Uterus (tissue), 2 donors: ENCODE results near the gene CEBPG.

ENCODE experiments used
- CTCF ChIP-seq, 4 experiments: fragments of 200-600 bp in 2 of 4; fragments of 450-650 bp in 2 of 4; sonication (generic) in 2 of 4; IDR thresholded peaks; one replicate each; pipeline ENCODE4 v1.5.1; 2016 to 2019; ENCODE audit warnings: antibody characterized with exemption in 4 of 4, mild to moderate bottlenecking in 2 of 4, moderate library complexity in 1 of 4
- POLR2A ChIP-seq, 2 donors: fragments of 450-650 bp; IDR thresholded peaks; one replicate each; pipeline ENCODE4 v1.6.1; 2016; ENCODE audit warnings: antibody characterized with exemption in 2 of 2, mild to moderate bottlenecking in 1 of 2, moderate library complexity in 1 of 2

DNA sequence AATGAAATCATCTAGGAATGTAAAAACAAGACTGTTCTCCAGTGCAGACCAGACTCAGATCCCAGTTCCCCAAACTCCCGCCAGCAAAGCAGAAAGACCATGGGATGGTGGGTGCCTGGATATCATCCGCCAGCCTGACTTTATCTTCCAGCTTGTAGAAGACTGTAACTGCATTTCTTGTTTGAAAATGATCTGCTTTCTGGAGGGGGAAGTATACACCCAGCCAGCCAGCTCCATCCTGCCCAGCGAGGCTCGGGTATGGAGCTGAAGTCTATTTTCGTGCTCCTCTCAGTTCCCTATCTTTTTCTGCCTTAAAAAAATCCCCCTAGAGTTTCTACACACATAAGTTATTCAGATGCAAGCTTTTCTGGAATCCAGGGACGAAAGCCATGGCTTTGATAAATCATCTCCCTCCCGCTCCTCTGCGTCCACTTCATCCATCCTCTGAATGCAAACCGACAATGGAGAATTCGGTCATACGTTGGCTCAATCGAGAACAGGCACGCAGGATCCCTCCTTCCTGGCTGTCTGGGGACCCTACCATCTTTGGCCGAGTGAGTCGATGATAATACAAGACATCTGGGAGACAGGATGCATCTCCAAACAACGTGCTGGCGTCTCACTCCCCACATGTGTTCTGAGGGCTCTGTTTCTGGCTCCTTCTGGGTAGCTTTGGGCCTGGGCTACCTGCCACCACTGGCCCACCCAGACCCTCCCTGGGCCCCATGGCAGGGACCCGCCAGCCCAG is 31.2 kb downstream of the CEBPG start:
- TF ChIP-seq CTCF (IDR thresholded peaks at IDR 0.05) (no peak), POLR2A (IDR thresholded peaks at IDR 0.05) (no peak)
